ENCODE results near the gene C14orf119. TPM values are rescaled to one million over a fixed set of nuclear protein-coding genes. Genes with fewer than 3 reads are reported as not detected.

The C14orf119 gene
- total and polyA plus RNA-seq, 5 donors, result 27.3 to 43.9 (median 38.6) TPM

- Histone ChIP-seq H3K27ac (ENCODE audit: low read length) (no peak overlapping the region), H3K4me1 (ENCODE audit: control insufficient read depth, insufficient read depth, low read length) (no peaks in the 10 kb centered on the region), H3K4me3 (ENCODE audit: low read length) (no peak overlapping the region), H3K27me3 (ENCODE audit: control insufficient read depth, insufficient read depth) (no peaks in the 10 kb centered on the region), H3K9me3 (ENCODE audit: control insufficient read depth, low read length) (no peaks in the 10 kb centered on the region)
- ATAC-seq (peak; percentile 40 to 60), DNase-seq (peak; percentile 47 to 74 (median 72))
- 38% methylated on average over 3 of the region's 3 CpGs for WGBS
- intact Hi-C loops (cut with DNase I), result no loop called here
These were observed 35.6 kb downstream of the C14orf119 start for GRCh38 chr14:23130871-23131270.

- Histone ChIP-seq H3K4me3 (ENCODE audit: low read length) (no peak overlapping the region), H3K9me3 (ENCODE audit: control insufficient read depth, low read length) (no peaks in the 10 kb centered on the region), H3K27ac (ENCODE audit: low read length) (no peak overlapping the region), H3K27me3 (ENCODE audit: control insufficient read depth, insufficient read depth) (no peaks in the 10 kb centered on the region), H3K4me1 (ENCODE audit: control insufficient read depth, insufficient read depth, low read length) (no peaks in the 10 kb centered on the region)
- DNase-seq, result no peak
- no peak for ATAC-seq
- 75% methylated on average over 5 of the region's 5 CpGs for WGBS
- intact Hi-C loops (cut with DNase I), result no loop called here
These were observed 36.2 kb downstream of the C14orf119 start for GRCh38 chr14:23131482-23131881.

DNA sequence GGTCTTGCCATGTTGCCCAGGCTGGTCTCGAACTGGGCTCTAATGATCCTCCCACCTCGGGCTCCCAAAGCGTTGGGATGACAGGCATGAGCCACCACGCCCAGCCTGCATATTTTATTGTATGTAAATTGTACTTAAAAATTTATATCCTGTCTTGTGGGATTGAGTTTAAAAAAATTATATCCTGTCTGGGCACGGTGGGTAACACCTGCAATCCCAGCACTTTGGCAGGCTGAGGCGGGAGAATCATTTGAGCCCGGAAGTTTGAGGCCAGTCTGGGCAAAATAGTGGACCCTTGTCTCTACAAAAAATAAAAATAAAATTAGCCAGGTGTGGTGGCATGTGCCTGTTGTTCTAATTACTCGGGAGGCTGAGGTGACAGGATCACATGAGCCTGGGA lies 37.7 kb downstream of the C14orf119 start:
- no peak for ATAC-seq
- Histone ChIP-seq H3K4me1 (ENCODE audit: control insufficient read depth, insufficient read depth, low read length) (no peaks in the 10 kb centered on the region), H3K4me3 (ENCODE audit: low read length) (no peak overlapping the region), H3K27me3 (ENCODE audit: control insufficient read depth, insufficient read depth) (no peaks in the 10 kb centered on the region), H3K9me3 (ENCODE audit: control insufficient read depth, low read length) (no peaks in the 10 kb centered on the region), H3K27ac (ENCODE audit: low read length) (no peak overlapping the region)
- no peak for DNase-seq
- 80% methylated on average over 8 of the region's 8 CpGs for WGBS
- intact Hi-C loops (cut with DNase I), result no loop called here

DNA sequence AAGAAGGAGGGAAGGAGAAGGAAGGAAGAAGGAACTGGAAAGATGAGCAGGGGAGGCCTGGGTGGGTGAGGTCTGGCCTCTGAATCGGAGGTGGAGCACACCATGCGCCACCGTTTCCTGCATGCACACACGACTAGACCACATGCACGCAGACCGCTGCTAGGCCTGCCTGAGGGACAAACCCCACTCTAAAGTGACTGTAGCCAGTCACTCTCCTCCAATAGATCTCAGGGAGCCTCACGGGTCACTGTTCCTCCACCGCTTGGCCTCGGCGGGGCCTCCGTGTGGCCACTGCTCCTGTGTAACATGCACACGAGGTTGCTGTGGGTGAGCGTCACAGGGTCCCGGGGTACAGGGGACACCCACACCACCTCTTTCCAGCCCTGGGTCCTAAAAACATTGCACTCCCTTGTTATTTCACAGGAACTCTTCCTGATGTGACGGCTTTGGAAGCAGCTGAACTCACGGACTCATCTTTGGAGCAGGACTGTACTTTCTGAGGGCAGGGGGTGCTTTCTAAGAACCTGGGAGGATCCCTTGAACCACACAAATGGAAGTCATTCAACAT lies 41.3 kb downstream of the C14orf119 start:
- ATAC-seq (peak; percentile 27), DNase-seq (no peak)
- 75% methylated on average over 16 of the region's 16 CpGs for WGBS
- Histone ChIP-seq H3K9me3 (ENCODE audit: control insufficient read depth, low read length) (no peaks in the 10 kb centered on the region), H3K27me3 (ENCODE audit: control insufficient read depth, insufficient read depth) (no peaks in the 10 kb centered on the region), H3K4me3 (ENCODE audit: low read length) (no peak overlapping the region), H3K27ac (ENCODE audit: low read length) (peak overlapping the region; percentile 5), H3K4me1 (ENCODE audit: control insufficient read depth, insufficient read depth, low read length) (no peaks in the 10 kb centered on the region)
- intact Hi-C loops (cut with DNase I), result no loop called here

DNA sequence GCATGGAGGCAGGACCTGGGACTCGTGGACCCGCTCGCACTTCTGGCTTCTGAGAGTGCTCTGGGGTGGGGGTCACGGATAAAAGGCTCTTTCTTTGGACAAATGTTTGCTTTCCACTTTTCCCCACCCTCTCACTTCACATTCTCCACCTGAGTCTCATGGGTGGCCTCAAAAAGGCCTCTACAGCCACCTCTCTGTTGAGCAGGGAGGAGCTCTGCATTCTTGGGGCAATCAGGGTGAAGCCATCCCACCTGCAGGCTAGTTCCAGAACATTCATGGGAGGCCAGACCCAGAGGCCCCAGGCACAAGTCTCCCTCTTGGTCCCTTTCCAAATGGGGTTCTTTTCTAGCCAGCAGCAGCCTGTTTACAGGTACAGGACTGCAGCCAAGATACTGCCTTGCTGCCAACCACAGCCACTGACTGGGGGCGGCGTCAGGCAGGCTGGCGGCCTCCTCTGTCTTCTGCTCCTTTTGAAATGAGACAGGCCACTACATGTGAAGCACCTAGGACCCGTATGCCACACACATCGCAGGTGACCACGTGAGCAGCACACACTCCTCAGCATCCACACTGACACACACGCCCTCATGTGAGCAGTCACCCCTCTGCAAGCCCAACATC lies 42.0 kb downstream of the C14orf119 start:
- ATAC-seq (peak in 1 of 2 donors; percentile 8), DNase-seq (no peak)
- Histone ChIP-seq H3K9me3 (ENCODE audit: control insufficient read depth, low read length) (no peaks in the 10 kb centered on the region), H3K27ac (ENCODE audit: low read length) (no peak overlapping the region), H3K4me1 (ENCODE audit: control insufficient read depth, insufficient read depth, low read length) (no peaks in the 10 kb centered on the region), H3K27me3 (ENCODE audit: control insufficient read depth, insufficient read depth) (no peaks in the 10 kb centered on the region), H3K4me3 (ENCODE audit: low read length) (no peak overlapping the region)
- 82% methylated on average over 11 of the region's 11 CpGs for WGBS
- intact Hi-C loops (cut with DNase I), result no loop called here

DNA sequence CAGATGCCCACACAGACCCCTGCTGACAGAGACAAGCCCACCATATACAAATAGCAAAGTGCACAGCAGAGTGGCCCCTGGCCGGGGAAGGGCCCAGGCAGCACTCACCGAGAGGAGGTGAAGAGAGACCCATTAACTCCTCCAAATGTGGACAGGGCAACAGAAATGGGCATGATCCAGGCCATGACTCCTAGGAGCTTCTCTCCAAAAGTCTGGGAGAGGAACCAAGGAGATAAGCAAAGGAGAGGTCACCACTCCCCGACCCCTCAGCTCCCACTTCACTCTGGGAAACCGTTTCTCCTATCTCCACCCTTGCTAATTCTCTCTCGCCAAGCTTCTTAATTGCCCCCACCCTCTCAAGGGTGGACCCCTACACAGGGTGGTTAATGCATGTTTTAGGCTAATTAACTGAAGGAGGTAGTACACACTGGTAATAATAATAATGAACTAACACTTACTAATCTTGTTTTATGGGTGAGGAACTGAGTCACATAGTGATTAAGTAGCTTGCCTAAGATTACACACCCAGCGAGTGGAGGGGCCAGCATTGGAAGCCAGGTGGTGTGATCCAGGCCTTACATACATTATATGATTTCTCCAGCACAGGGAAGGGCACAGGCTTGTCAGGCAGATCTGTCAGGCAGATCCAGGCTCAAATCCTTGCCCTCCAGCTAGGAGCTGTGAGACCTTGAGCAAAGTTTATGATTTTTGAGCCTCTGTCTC lies 42.7 kb downstream of the C14orf119 start:
- Histone ChIP-seq H3K27ac (ENCODE audit: low read length) (no peak overlapping the region), H3K9me3 (ENCODE audit: control insufficient read depth, low read length) (no peaks in the 10 kb centered on the region), H3K4me1 (ENCODE audit: control insufficient read depth, insufficient read depth, low read length) (peaks cover 3% of the 10 kb centered on the region), H3K4me3 (ENCODE audit: low read length) (no peak overlapping the region), H3K27me3 (ENCODE audit: control insufficient read depth, insufficient read depth) (no peaks in the 10 kb centered on the region)
- WGBS, result 68% methylated on average over 6 of the region's 6 CpGs
- intact Hi-C loops (cut with DNase I), result no loop called here
- ATAC-seq (no peak), DNase-seq (no peak)

- no peak for DNase-seq
- no peak overlapping the region for H3K27ac ChIP-seq (ENCODE audit: low read length)
- ATAC-seq, result no peak
- no peak overlapping the region for H3K4me3 ChIP-seq (ENCODE audit: low read length)
- no peaks in the 10 kb centered on the region for H3K9me3 ChIP-seq (ENCODE audit: control insufficient read depth, low read length)
- 95% methylated on average over 2 of the region's 2 CpGs for WGBS
- intact Hi-C loops (cut with DNase I), result no loop called here
- H3K27me3 ChIP-seq (ENCODE audit: control insufficient read depth, insufficient read depth), result no peaks in the 10 kb centered on the region
- peaks cover 3% of the 10 kb centered on the region for H3K4me1 ChIP-seq (ENCODE audit: control insufficient read depth, insufficient read depth, low read length)
These were observed 44.6 kb downstream of the C14orf119 start for GRCh38 chr14:23139874-23140273.

DNA sequence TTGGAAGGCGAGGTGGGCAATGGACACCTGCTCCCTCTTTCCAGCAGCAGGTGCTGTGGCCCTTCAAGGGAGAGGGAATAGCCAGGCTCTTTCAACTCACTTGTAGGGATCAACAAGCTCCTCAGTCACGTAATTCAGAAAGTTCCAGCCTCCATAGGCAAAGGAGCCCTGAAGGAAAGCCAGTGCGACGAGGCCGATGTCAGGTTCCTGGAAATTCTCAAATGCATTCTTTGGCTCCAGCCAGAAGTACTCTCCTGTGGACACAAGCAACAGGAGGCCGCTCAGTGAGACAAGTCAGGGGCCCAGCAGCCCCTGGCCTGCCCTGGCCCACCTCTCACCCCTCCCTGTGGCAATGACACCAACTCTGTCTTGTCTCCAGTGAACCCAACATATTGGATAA lies 45.1 kb downstream of the C14orf119 start:
- WGBS, result 79% methylated on average over 6 of the region's 6 CpGs

GRCh38 chr14:23141706-23142444 lies 46.6 kb downstream of the C14orf119 start:
- peak overlapping the region; percentile 54 for H3K27ac ChIP-seq (ENCODE audit: low read length)
- intact Hi-C loops (cut with DNase I), result no loop called here
- DNase-seq, result peak; percentile 72 to 89 (median 86)
- H3K4me3 ChIP-seq (ENCODE audit: low read length), result no peak overlapping the region
- no peaks in the 10 kb centered on the region for H3K9me3 ChIP-seq (ENCODE audit: control insufficient read depth, low read length)
- H3K4me1 ChIP-seq (ENCODE audit: control insufficient read depth, insufficient read depth, low read length), result peaks cover 11% of the 10 kb centered on the region
- 51% methylated on average over 7 of the region's 7 CpGs for WGBS
- H3K27me3 ChIP-seq (ENCODE audit: control insufficient read depth, insufficient read depth), result no peaks in the 10 kb centered on the region
- ATAC-seq, result peak; percentile 82 to 86

More for the DNA sequence above, 45.1 kb downstream of the C14orf119 start:
- no peak for DNase-seq
- Histone ChIP-seq H3K27ac (ENCODE audit: low read length) (no peak overlapping the region), H3K27me3 (ENCODE audit: control insufficient read depth, insufficient read depth) (no peaks in the 10 kb centered on the region), H3K9me3 (ENCODE audit: control insufficient read depth, low read length) (no peaks in the 10 kb centered on the region), H3K4me3 (ENCODE audit: low read length) (no peak overlapping the region), H3K4me1 (ENCODE audit: control insufficient read depth, insufficient read depth, low read length) (peaks cover 3% of the 10 kb centered on the region)
- intact Hi-C loops (cut with DNase I), result no loop called here
- no peak for ATAC-seq

GRCh38 chr14:23142826-23143225 lies 47.5 kb downstream of the C14orf119 start:
- Histone ChIP-seq H3K9me3 (ENCODE audit: control insufficient read depth, low read length) (no peaks in the 10 kb centered on the region), H3K4me3 (ENCODE audit: low read length) (no peak overlapping the region), H3K27me3 (ENCODE audit: control insufficient read depth, insufficient read depth) (no peaks in the 10 kb centered on the region), H3K27ac (ENCODE audit: low read length) (peak overlapping the region; percentile 73), H3K4me1 (ENCODE audit: control insufficient read depth, insufficient read depth, low read length) (peaks cover 11% of the 10 kb centered on the region)
- DNase-seq, result no peak
- ATAC-seq, result peak in 1 of 2 donors; percentile 5
- 89% methylated on average over 4 of the region's 4 CpGs for WGBS
- intact Hi-C loops (cut with DNase I), result no loop called here

DNA sequence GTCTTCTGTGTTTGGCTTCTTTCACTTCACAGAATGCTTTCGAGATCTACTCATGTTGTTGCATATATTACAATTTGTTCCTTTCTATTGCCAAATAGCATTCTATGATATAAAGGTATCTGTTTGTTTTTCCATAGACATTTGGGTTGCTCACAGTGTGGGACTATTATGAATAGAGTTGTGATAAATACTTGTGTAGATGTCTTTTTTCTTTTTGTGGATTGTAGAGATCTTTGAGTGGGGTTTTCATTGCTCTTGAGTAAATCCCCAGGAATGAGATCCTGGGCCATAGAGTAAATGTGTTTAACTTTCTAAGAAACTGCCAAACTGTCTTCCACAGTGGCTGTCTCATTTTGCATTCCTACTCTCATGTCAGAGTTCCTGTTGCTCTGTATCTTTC lies 48.6 kb downstream of the C14orf119 start:
- 68% methylated on average over 1 of the region's 1 CpG for WGBS
- intact Hi-C loops (cut with DNase I), result no loop called here
- no peak for DNase-seq
- H3K27me3 ChIP-seq (ENCODE audit: control insufficient read depth, insufficient read depth), result no peaks in the 10 kb centered on the region
- H3K4me1 ChIP-seq (ENCODE audit: control insufficient read depth, insufficient read depth, low read length), result peaks cover 11% of the 10 kb centered on the region
- H3K27ac ChIP-seq (ENCODE audit: low read length), result no peak overlapping the region
- H3K9me3 ChIP-seq (ENCODE audit: control insufficient read depth, low read length), result no peaks in the 10 kb centered on the region
- ATAC-seq, result no peak
- H3K4me3 ChIP-seq (ENCODE audit: low read length), result no peak overlapping the region

Measured in right cardiac atrium (tissue), 5 donors.